ENCODE measurements around the gene WHAMM. TPM values are rescaled to one million over a fixed set of nuclear protein-coding genes. Genes with fewer than 3 reads are reported as not detected.

WHAMM gene
- polyA plus RNA-seq, 1 donor (not counting 4 experiments of a cell fraction or from before 2014, with no cell fraction given): 4.7 TPM

GRCh38 chr15:82833362-82833682 lies 23.9 kb downstream of the WHAMM start:
- DNase-seq (ENCODE audit: low read depth, low spot score) (no peak), FAIRE-seq (no peak)
- peak overlapping the region; percentile 64 for H3K9ac ChIP-seq (ENCODE audit: control insufficient read depth, extremely low read depth, insufficient read depth, low read length)
- peaks cover 2% of the 10 kb centered on the region for H4K20me1 ChIP-seq (ENCODE audit: control insufficient read depth, extremely low read depth, insufficient read depth, low read length)
- peak overlapping the region; percentile 88 for H3K27ac ChIP-seq (ENCODE audit: control insufficient read depth, insufficient read depth, low read length)
- H3K4me2 ChIP-seq (ENCODE audit: control insufficient read depth, extremely low read depth, insufficient read depth, low read depth, low read length): peak overlapping the region; percentile 75
- H3K9me1 ChIP-seq (ENCODE audit: control insufficient read depth, extremely low read depth, insufficient read depth, low read length): no peaks in the 10 kb centered on the region
- peak overlapping the region in 2 of 3 experiments; percentile 21 to 28 for H3K4me3 ChIP-seq (ENCODE audit: control insufficient read depth in 2 of 3, extremely low read depth in 1 of 3, insufficient read depth in 2 of 3, low read depth in 1 of 3, low read length in 3 of 3)
- TF ChIP-seq EZH2 (IDR thresholded peaks at IDR 0.05; ENCODE audit: low read length) (no peak), CTCF (optimal IDR thresholded peaks at IDR 0.05 in 1 of 3, IDR thresholded peaks at IDR 0.05 in 1 of 3, conservative IDR thresholded peaks at IDR 0.05 in 1 of 3; ENCODE audit: extremely low read depth in 1 of 3, insufficient read depth in 2 of 3, low read length in 3 of 3) (no peak)
- dilution Hi-C loops (cut with MboI; ENCODE audit: extremely low pct_ligation_motif_present, low sequenced_read_pairs): no loop called here
- no peaks in the 10 kb centered on the region for H3K9me3 ChIP-seq (ENCODE audit: control insufficient read depth, low read depth, low read length)
- no peaks in the 10 kb centered on the region for H3K27me3 ChIP-seq (ENCODE audit: control insufficient read depth, extremely low read depth, insufficient read depth, low read length)
- peaks cover 3% of the 10 kb centered on the region for H3K79me2 ChIP-seq (ENCODE audit: control insufficient read depth, insufficient read depth, low read length)
- peak overlapping the region; percentile 51 for H2AFZ ChIP-seq (ENCODE audit: control insufficient read depth, low read length)
- H3K4me1 ChIP-seq (ENCODE audit: control insufficient read depth, extremely low read depth, insufficient read depth, low read length): peaks cover 27% of the 10 kb centered on the region
- H3K36me3 ChIP-seq (ENCODE audit: control insufficient read depth in 2 of 2, extremely low read depth in 1 of 2, insufficient read depth in 2 of 2, low read length in 2 of 2): peaks cover 33 to 45% of the 10 kb centered on the region in 2 experiments

- dilution Hi-C loops (cut with MboI; ENCODE audit: extremely low pct_ligation_motif_present, low sequenced_read_pairs): no loop called here
- Histone ChIP-seq H3K27me3 (ENCODE audit: control insufficient read depth, extremely low read depth, insufficient read depth, low read length) (no peaks in the 10 kb centered on the region), H3K27ac (ENCODE audit: control insufficient read depth, insufficient read depth, low read length) (no peak overlapping the region), H4K20me1 (ENCODE audit: control insufficient read depth, extremely low read depth, insufficient read depth, low read length) (peaks cover 2% of the 10 kb centered on the region), H2AFZ (ENCODE audit: control insufficient read depth, low read length) (no peak overlapping the region), H3K9me3 (ENCODE audit: control insufficient read depth, low read depth, low read length) (no peaks in the 10 kb centered on the region), H3K4me1 (ENCODE audit: control insufficient read depth, extremely low read depth, insufficient read depth, low read length) (peaks cover 27% of the 10 kb centered on the region), H3K9ac (ENCODE audit: control insufficient read depth, extremely low read depth, insufficient read depth, low read length) (no peak overlapping the region), H3K79me2 (ENCODE audit: control insufficient read depth, insufficient read depth, low read length) (peaks cover 3% of the 10 kb centered on the region), H3K4me2 (ENCODE audit: control insufficient read depth, extremely low read depth, insufficient read depth, low read depth, low read length) (no peak overlapping the region), H3K36me3 (ENCODE audit: control insufficient read depth in 2 of 2, extremely low read depth in 1 of 2, insufficient read depth in 2 of 2, low read length in 2 of 2) (peaks cover 26 to 32% of the 10 kb centered on the region in 2 experiments), H3K9me1 (ENCODE audit: control insufficient read depth, extremely low read depth, insufficient read depth, low read length) (no peaks in the 10 kb centered on the region), H3K4me3 (ENCODE audit: control insufficient read depth in 2 of 3, extremely low read depth in 1 of 3, insufficient read depth in 2 of 3, low read depth in 1 of 3, low read length in 3 of 3) (no peak overlapping the region)
- DNase-seq (ENCODE audit: low read depth, low spot score): no peak
- FAIRE-seq: no peak
- no peak for TF ChIP-seq EZH2 (IDR thresholded peaks at IDR 0.05; ENCODE audit: low read length)
Observed at GRCh38 chr15:82835391-82835917, 26.0 kb downstream of the WHAMM start.

Measured in keratinocyte (primary cell).